K562 (cell line): Measurements from ENCODE around the gene ETNK2. TPM values are rescaled to one million over a fixed set of nuclear protein-coding genes. Genes with fewer than 3 reads are reported as not detected.

Experiments
- ATAC-seq: fragments of 200-7000 bp; cut with Tn5 transposase; 3 replicates; pipeline ENCODE4 v1.9.1; 2020; ENCODE audit warnings: moderate library complexity
- BruUV-seq: library from RNA; stranded (reverse); fragments of 400-500 nt; replicated peaks from 2 replicates; lab custom pipeline; 2021; lab: Mats Ljungman, UMichigan
- CTCF ChIA-PET: fragments of 300-600 bp; formaldehyde crosslinking; extraction: SDS; loops from one replicate; lab custom pipeline; 2021; ENCODE audit warnings: low intra/inter-chr PET ratio; lab: Yijun Ruan, JAX
- POLR2A ChIA-PET: fragments of 300-600, 350-650 bp; sonication (Branson Sonifier 250); formaldehyde crosslinking; extraction: SDS; loops from one replicate; lab custom pipeline; 2021; ENCODE audit warnings: antibody characterized with exemption, inconsistent platforms; lab: Yijun Ruan, JAX
- DNase-seq, 4 experiments: peaks; one replicate each; pipeline versions ENCODE4 v3.0.0 to v3.0.0-alpha.2; 2011 to 2018; ENCODE audit warnings: low spot score in 3 of 4, mixed read lengths in 3 of 4; ENCODE audit errors: extremely low read depth in 1 of 4
- FAIRE-seq: peaks from 2 replicates; lab custom pipeline; 2011; peaks lifted over from hg19 to GRCh38; lab: Jason Lieb, UNC
- H2AFZ ChIP-seq: 2 replicates; pipeline ENCODE4 v1.6.0; 2011; ENCODE audit warnings: low read depth, low read length, control low read depth, inconsistent platforms
- H3K27ac ChIP-seq: fragments of 200-600 bp; 3 replicates; pipeline ENCODE4 v1.8.0; 2011; ENCODE audit warnings: low read depth, mild to moderate bottlenecking, control low read depth, inconsistent platforms, low read length, moderate library complexity, mixed read lengths; ENCODE audit errors: extremely low read depth
- H3K27me3 ChIP-seq, 2 experiments: fragments of 300-600 bp in 1 of 2; 2 replicates in 1 of 2; 3 replicates in 1 of 2; pipeline versions ENCODE4 v1.6.0 to v1.8.0; 2011; ENCODE audit warnings: inconsistent platforms in 2 of 2, low read length in 2 of 2, mild to moderate bottlenecking in 1 of 2, mixed read lengths in 1 of 2, moderate library complexity in 1 of 2; ENCODE audit not compliant: control insufficient read depth in 2 of 2, insufficient read depth in 2 of 2
- H3K36me3 ChIP-seq: fragments of 300-600 bp; 3 replicates; pipeline ENCODE4 v1.8.0; 2011; ENCODE audit warnings: mild to moderate bottlenecking, low read length, inconsistent platforms; ENCODE audit not compliant: control insufficient read depth, insufficient read depth
- H3K4me1 ChIP-seq, 2 experiments: fragments of 200-600 bp in 1 of 2; replicated peaks in 1 of 2; 2 replicates in 1 of 2; 3 replicates in 1 of 2; pipeline versions ENCODE4 v1.5.1 to v1.8.0; 2011; ENCODE audit warnings: inconsistent platforms in 2 of 2, low read length in 2 of 2, mild to moderate bottlenecking in 1 of 2, mixed read lengths in 1 of 2, moderate library complexity in 1 of 2; ENCODE audit not compliant: control insufficient read depth in 2 of 2, insufficient read depth in 2 of 2
- H3K4me2 ChIP-seq: 2 replicates; pipeline ENCODE4 v1.6.1; 2011; ENCODE audit warnings: low read length, control low read depth, inconsistent platforms, mixed read lengths; ENCODE audit not compliant: insufficient read depth
- H3K4me3 ChIP-seq: fragments of 200-600 bp; sonication (generic), shearing (Covaris generic); 2 replicates; pipeline ENCODE4 v1.5.1; 2016; ENCODE audit warnings: control low read depth, inconsistent platforms
- H3K79me2 ChIP-seq: fragments of 200-600 bp; 3 replicates; pipeline ENCODE4 v1.8.0; 2011; ENCODE audit warnings: low read length, inconsistent platforms; ENCODE audit not compliant: control insufficient read depth, insufficient read depth
- H3K9ac ChIP-seq, 2 experiments: 2 replicates each; pipeline versions ENCODE4 v1.6.0 to v1.6.1; 2011; ENCODE audit warnings: low read depth in 2 of 2, low read length in 2 of 2, control low read depth in 1 of 2, inconsistent platforms in 1 of 2, mild to moderate bottlenecking in 1 of 2, mixed read lengths in 1 of 2; ENCODE audit not compliant: insufficient read depth in 1 of 2
- H3K9me1 ChIP-seq: one replicate; pipeline ENCODE4 v1.6.0; 2011; ENCODE audit warnings: inconsistent platforms, mild to moderate bottlenecking, low read length, moderate library complexity; ENCODE audit not compliant: control insufficient read depth, insufficient read depth
- H3K9me3 ChIP-seq: replicated peaks from 2 replicates; pipeline ENCODE4 v1.5.1; 2011; ENCODE audit warnings: low read depth, low read length, inconsistent platforms; ENCODE audit not compliant: control insufficient read depth, insufficient read depth
- H4K20me1 ChIP-seq: replicated peaks from 2 replicates; pipeline ENCODE4 v1.6.1; 2011; ENCODE audit warnings: low read length, inconsistent platforms, mixed read lengths; ENCODE audit not compliant: control insufficient read depth, insufficient read depth
- CCAR2 ChIP-seq: fragments of 200-400 bp; formaldehyde crosslinking; IDR thresholded peaks from 2 replicates; pipeline ENCODE4 v1.6.1; 2017; ENCODE audit warnings: mild to moderate bottlenecking, low read depth, low read length
- E4F1 ChIP-seq: fragments of 250-450 bp; sonication (Bioruptor Pico); IDR thresholded peaks from 2 replicates; pipeline ENCODE4 v1.5.0; 2021; ENCODE audit warnings: mild to moderate bottlenecking, borderline replicate concordance
- IRF9 ChIP-seq: fragments of 450-650 bp; IDR thresholded peaks from 2 replicates; pipeline ENCODE4 v1.6.1; 2016; ENCODE audit warnings: missing biosample characterization, missing genetic modification characterization
- MAZ ChIP-seq, 2 experiments: fragments of 450-650 bp in 1 of 2; sonication (generic) in 1 of 2; formaldehyde crosslinking; IDR thresholded peaks in 1 of 2; conservative IDR thresholded peaks in 1 of 2; 2 replicates each; pipeline versions ENCODE4 v1.4.0 to v1.5.0; 2020; ENCODE audit warnings: mild to moderate bottlenecking in 1 of 2, missing genetic modification reagents in 1 of 2
- MLLT1 ChIP-seq, 2 experiments: fragments of 450-650 bp; IDR thresholded peaks; 2 replicates each; pipeline ENCODE4 v1.6.1; 2016
- RFX1 ChIP-seq: fragments of 450-650 bp; IDR thresholded peaks from 2 replicates; pipeline ENCODE4 v1.6.1; 2016; ENCODE audit warnings: mild to moderate bottlenecking, moderate library complexity
- SAFB2 ChIP-seq: fragments of 200-400 bp; formaldehyde crosslinking; IDR thresholded peaks from 2 replicates; pipeline ENCODE4 v1.6.1; 2018; ENCODE audit warnings: borderline replicate concordance, low read length, low read depth, moderate library complexity; ENCODE audit not compliant: severe bottlenecking
- ZNF121 ChIP-seq: sonication (generic); formaldehyde crosslinking; conservative IDR thresholded peaks from 2 replicates; pipeline ENCODE4 v1.8.0; 2022; ENCODE audit warnings: missing genetic modification reagents
- ZNF124 ChIP-seq: sonication (generic); formaldehyde crosslinking; IDR thresholded peaks from 2 replicates; pipeline ENCODE4 v1.8.1; 2022; ENCODE audit warnings: missing genetic modification reagents
- ZNF184 ChIP-seq: sonication (generic); formaldehyde crosslinking; IDR thresholded peaks from 2 replicates; pipeline ENCODE4 v1.5.0; 2020; ENCODE audit warnings: missing genetic modification reagents
- ZNF511 ChIP-seq: sonication (generic); formaldehyde crosslinking; IDR thresholded peaks from 2 replicates; pipeline ENCODE4 v1.8.0; 2022; ENCODE audit warnings: mild to moderate bottlenecking, missing genetic modification reagents
- ZNF512 ChIP-seq: IDR thresholded peaks from 2 replicates; pipeline ENCODE4 v1.6.1; 2016; ENCODE audit warnings: missing genetic modification characterization, missing compliant biosample characterization
- WGBS: fragments of 100-300 bp; shearing (Covaris generic); methylation state at CpG from one replicate; pipeline ENCODE4 v1.1.6; 2016; ENCODE audit warnings: low coverage, mixed read lengths; ENCODE audit not compliant: insufficient coverage; ENCODE audit errors: missing lambda C conversion rate; 5-methylcytosine and 5-hydroxymethylcytosine counted together
- in situ Hi-C: fragments of 300-500 bp; cut with MboI; formaldehyde crosslinking; loops from 4 replicates; pipeline ENCODE4 v1.15.0; 2018; ENCODE audit warnings: inconsistent platforms, mixed read lengths
- intact Hi-C: fragments of 100-400 bp; cut with micrococcal nuclease; formaldehyde crosslinking; loops from 2 replicates; pipeline ENCODE4 v1.14.2; 2022
- polyA plus RNA-seq, 8 experiments: library from polyadenylated mRNA; depleted of rRNA in 4 of 8; stranded (reverse) in 5 of 8; unstranded in 3 of 8; fragments of >200 nt; fragmentation: Nextera tagmentation in 2 of 8; fragmentation: Illumina TruSeq in 1 of 8; extraction: Ambion mirVana in 2 of 8; extraction: Trizol in 1 of 8; gene quantifications; 2 replicates each; pipeline versions ENCODE4 v1.2.1 to v1.2.3, GENCODE V29; 2011 to 2014; ENCODE audit warnings: inconsistent platforms in 1 of 8, missing spikeins in 1 of 8
- total RNA-seq, 7 experiments: library from RNA; depleted of rRNA in 6 of 7; stranded (reverse); fragments of >200 nt in 6 of 7; fragmentation: Illumina TruSeq in 2 of 7; extraction: Trizol in 2 of 7; gene quantifications; 2 replicates each; pipeline versions ENCODE4 v1.2.1 to v1.2.3, GENCODE V29; 2011 to 2021; ENCODE audit warnings: low replicate concordance in 1 of 7

ETNK2 gene
- total and polyA plus RNA-seq, 9 of the 15 experiments (the other 6 are each of a cell fraction or from before 2014, with no cell fraction given) = 0.03 to 0.38 (median 0.13) TPM; not detected in 4

- DNase-seq (no peak), ATAC-seq (no peak), FAIRE-seq (no peak)
- no peak overlapping the region for H3K4me3 ChIP-seq
- peaks cover 34 to 77% of the 10 kb centered on the region in 2 experiments for H3K27me3 ChIP-seq
- H3K36me3 ChIP-seq = no peaks in the 10 kb centered on the region
- no peak overlapping the region for H2AFZ ChIP-seq
- no peak overlapping the region for H3K27ac ChIP-seq
- H3K9me1 ChIP-seq = no peaks in the 10 kb centered on the region
- H3K9me3 ChIP-seq = no peaks in the 10 kb centered on the region
- H3K4me1 ChIP-seq = no peaks in the 10 kb centered on the region
- ChIA-PET CTCF (no interaction called here), POLR2A (no interaction called here)
- BruUV-seq = no TSS peak
- no peak overlapping the region for H3K9ac ChIP-seq
- intact Hi-C loops (no loop called here), in situ Hi-C loops (no loop called here)
- no peaks in the 10 kb centered on the region for H3K79me2 ChIP-seq
- 0% methylated on average over 5 of the region's 5 CpGs for WGBS
- H3K4me2 ChIP-seq = no peak overlapping the region
- H4K20me1 ChIP-seq = 0 out of 2 replicates have a peak, but pooled peaks cover 3% of the 10 kb centered on the region
- TF ChIP-seq SAFB2 (no peak), MAZ (CRISPR knock-in tag; conservative IDR thresholded peaks at IDR 0.05 in 1 of 2, IDR thresholded peaks at IDR 0.05 in 1 of 2) (no peak), ZNF512 (tag) (peak; percentile 58; the same call in 1 of the 2 replicates), MLLT1 (IDR thresholded peaks at IDR 0.05) (no peak), ZNF124 (CRISPR knock-in tag) (no peak), ZNF511 (no peak), E4F1 (no peak), ZNF121 (CRISPR knock-in tag) (peak; percentile 68), RFX1 (no peak), IRF9 (tag) (no peak), CCAR2 (no peak), ZNF184 (CRISPR knock-in tag) (no peak)
Measured at GRCh38 chr1:204091787-204092312, 60.0 kb downstream of the ETNK2 start.
